Activated naive CD4-positive, alpha-beta T cell (primary cell): Measurements from ENCODE around the gene HOMER1.
"Not testable (repeated sequence)": the region's sequence is repeated elsewhere in the genome, so short reads cannot be mapped to it uniquely, and the experiment has no call there.

Experiments used
- DNase-seq, 4 experiments: peaks; one replicate each; lab custom pipeline; 2025; lab: John Stamatoyannopoulos, UW

The HOMER1 gene

GRCh38 chr5:79517601-79518000 is 3.7 kb upstream of the HOMER1 start:
- no peak for DNase-seq

- no peak for DNase-seq
Measured at GRCh38 chr5:79516986-79517385, 3.1 kb upstream of the HOMER1 start.

DNA sequence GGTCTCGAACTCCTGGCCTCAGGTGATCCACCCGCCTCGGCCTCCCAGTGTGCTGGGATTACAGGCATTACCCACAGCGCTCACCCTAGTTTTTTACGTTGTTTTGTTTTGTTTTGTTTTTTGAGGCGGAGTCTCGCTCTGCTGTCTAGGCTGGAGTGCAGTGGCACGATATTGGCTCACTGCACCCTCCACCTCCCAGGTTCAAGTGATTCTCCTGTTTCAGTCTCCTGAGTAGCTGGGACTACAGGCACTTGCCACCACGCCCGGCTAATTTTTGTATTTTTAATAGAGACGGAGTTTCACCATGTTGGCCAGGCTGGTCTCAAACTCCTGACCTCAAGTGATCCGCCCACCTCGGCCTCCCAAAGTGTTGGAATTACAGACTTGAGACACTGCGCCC is 2.4 kb upstream of the HOMER1 start:
- DNase-seq = not testable (repeated sequence)

- DNase-seq = peak; percentile 62 to 79 (median 72)
Measured at GRCh38 chr5:79514391-79515105, 614 bp upstream of the HOMER1 start.

DNA sequence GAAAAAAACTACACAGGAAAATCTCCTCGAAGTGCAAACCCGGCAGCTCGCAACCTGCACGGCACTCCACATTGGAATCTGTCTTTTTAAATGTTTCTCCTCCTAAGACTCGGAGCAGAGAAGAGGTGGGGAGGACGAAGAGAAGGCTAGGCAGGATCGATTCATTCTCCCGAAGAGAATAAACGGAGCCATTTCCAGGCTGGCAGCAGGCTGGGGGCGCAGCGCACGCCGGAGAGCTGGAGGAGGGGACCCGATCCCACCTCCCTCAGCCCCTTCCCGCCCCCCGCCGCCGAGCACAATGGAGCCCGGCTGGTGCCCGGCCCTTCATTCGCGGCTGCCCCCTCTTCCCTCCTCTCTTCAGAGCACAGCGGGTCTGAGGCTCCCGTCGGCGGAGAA is 628 bp downstream of the HOMER1 start:
- peak in 2 of 4 experiments; percentile 15 to 24 for DNase-seq

- DNase-seq = no peak
Measured at GRCh38 chr5:79512471-79513307, 1.2 kb downstream of the HOMER1 start.

GRCh38 chr5:79512049-79512448 is 1.9 kb downstream of the HOMER1 start:
- DNase-seq = no peak

DNA sequence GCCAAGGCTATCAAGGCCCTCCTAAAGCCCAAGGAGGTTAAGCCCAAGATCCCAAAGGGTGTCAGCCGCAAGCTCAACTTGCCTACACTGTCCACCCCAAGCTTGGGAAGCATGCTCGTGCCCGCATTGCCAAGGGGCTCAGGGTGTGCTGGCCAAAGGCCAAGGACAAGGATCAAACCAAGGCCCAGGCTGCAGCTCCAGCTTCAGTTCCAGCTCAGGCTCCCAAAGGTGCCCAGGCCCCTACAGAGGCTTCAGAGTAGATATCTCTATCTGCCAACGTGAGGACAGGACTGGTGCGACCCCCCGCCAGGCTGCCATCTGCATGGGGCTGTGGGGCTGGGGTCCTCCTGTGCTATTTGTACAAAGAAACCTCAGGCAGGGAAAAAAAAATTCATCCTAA is 3.3 kb downstream of the HOMER1 start:
- no peak for DNase-seq

GRCh38 chr5:79509244-79509885 is 4.6 kb downstream of the HOMER1 start:
- no peak for DNase-seq

DNA sequence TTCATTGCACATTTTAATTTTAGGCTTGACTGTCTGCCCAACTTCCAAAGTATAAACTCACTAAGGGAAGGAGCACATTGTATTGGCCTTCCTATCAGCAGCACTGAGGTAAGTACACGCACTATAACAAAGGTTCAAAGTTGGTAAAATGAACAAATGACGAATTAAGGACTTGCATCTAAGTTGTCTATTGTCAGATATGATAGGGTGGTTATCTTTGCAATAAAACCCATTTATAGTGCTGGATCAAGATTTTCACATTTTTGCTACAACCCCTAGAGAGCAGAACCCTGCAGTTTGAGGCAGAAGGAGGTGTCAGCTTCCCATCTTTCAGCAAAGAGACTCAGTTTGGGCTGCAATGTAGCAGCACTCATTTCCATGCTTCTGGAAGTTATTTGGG is 5.1 kb downstream of the HOMER1 start:
- no peak for DNase-seq

GRCh38 chr5:79508354-79508753 is 5.6 kb downstream of the HOMER1 start:
- DNase-seq = no peak

DNA sequence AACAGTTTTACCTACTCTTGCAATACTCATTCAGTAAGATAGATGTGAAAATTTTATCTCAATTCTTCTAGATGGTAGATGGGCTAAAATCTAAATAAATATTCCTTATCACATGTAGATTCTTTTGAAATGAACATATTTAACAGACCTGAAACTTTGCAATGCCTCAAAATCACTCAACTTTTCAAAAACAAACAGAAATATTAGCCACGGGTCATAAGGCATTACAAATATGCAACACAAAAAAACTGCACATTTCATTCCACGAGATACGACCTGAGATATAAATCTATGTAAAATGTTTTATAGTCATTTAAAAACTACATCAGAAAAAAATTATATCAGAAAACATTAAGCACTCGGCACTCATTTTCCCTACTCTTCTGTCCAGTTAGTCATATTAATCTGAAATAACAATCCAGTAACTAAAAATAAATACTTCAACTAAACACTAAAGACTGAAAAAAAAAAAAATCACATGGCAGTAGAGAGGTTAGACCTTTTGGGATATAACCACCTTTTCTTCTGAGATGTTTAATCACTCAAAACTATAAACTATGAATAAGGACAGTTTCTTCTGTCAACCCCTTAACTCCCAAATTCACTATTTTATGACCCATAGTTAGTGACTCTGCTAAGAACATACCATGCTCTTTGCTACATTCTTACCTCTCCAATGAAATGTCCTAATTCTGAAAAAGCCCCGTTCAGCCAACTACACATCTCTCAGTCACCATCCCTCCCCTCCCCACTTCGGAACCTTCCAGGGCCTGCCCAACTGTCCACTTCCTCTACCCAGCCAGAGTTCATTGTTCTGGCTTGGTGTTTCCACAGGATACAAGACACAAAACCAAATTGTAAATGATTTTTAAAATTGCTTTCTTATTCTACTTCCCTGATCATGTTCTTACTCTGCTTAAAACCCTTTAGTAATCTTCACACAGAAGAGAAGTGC is 6.4 kb downstream of the HOMER1 start:
- no peak for DNase-seq

DNA sequence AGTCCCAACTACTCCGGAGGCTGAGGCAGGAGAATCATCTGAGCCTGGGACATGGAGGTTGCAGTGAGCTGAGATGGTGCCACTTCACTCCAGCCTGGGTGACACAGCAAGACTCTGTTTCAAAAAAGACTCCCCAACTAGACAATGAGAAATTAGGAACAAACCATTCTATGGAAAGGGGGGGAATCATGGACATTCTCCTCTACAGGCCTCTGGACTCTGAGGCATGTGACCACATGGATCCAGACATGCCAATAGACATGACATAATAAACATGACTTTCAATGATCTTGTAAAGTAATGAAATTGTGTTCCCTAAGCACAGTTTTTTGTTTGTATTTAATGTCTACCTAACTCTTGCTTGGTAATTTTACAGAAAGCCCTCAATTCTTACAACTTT is 8.8 kb downstream of the HOMER1 start:
- DNase-seq = no peak

- no peak for DNase-seq
Measured at GRCh38 chr5:79503794-79504495, 10.0 kb downstream of the HOMER1 start.

GRCh38 chr5:79499640-79500273 is 14.2 kb downstream of the HOMER1 start:
- no peak for DNase-seq

DNA sequence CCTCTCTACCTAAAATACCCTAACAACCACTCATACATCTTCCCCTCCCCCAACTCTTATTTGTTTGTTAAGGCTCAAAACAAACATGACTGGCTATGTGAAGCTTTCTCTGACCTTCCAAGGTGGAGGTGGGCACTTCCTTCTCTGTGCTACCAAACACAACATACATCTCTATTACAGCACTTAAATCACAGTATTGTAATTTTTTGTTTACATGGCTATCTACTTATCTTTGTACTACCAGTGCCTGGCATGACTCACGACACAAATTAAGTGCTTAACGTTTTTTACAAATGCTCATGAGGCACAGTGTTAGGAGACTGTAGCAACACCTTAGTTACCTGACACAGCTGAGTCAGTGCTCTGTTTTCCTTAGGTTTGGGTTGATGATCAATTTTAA is 18.6 kb downstream of the HOMER1 start:
- DNase-seq = no peak

DNA sequence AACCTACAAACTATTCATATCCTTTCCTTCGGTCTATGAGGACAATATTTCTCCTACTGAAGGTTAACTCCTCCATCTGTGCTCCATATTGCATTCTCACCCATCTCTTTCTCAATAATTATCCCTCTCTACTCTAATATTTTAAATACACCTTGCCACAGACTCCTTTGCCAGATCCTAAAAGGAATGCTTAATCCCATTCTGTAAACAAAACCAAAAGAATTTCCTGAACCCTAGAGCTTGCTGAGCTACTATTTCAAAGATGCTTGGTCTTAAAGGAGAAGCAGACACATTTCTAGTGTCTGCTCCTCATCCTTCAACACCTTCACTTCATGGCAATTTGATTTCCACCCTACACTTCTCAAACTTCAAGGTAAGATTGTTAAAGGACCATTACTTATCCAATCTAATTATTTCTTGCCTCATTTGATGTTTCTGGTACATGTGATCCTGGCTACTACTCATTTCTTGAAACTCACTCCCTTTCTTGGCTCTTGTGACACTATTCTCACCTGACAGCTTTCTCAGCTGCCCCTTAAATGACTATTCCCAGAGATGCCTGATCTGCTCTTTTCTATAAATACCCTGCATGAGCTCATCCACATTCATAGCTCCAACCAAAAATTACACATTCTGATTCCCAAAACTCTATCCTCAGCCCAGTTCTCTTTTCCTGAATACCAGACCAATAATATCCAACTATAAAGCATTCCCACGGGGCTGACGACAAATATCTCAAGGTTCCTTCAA is 20.2 kb downstream of the HOMER1 start:
- no peak for DNase-seq

DNA sequence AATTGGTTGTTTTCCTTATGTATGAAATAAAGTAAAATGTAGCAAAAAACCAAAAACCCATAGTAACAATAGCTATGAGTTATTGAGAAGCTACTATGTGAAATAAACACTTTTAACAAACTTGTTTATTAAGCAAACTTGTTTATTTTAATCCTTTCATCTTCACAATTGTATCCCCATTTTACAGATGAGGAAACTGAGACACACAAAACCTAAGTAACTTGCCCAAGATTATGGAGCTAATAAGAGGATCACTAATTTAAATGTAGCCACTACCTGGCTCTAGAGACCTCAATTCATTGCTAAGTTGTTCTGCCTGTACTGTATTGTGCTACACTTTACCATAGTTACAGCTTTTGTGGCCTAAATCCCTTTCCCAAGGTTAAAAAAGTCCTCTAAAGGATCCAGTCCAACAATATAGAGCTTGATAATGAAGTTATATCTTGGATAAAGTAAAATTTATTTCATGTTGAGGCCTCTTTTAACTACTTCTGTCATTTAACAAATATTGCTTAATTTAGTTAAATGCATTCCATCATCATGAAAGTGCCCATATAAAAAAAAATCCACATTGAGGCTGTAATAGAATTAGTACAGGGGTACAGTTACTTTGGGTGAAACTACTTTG is 22.1 kb downstream of the HOMER1 start:
- no peak for DNase-seq

- no peak for DNase-seq
Measured at GRCh38 chr5:79490323-79490936, 23.5 kb downstream of the HOMER1 start.
